HG03064 (cell line): Measurements from ENCODE around the gene MAP3K8.
A peak's percentile ranks its signal among the peaks of the same experiment; 100 is the strongest.
"Not testable (repeated sequence)": the region's sequence is repeated elsewhere in the genome, so short reads cannot be mapped to it uniquely, and the experiment has no call there.

Experiments used
- ATAC-seq: cut with Tn5 transposase; IDR thresholded peaks from one replicate; pipeline ENCODE4 v1.9.1; 2021; ENCODE audit warnings: low read depth; ENCODE audit not compliant: unreplicated experiment

MAP3K8 gene

GRCh38 chr10:30443049-30443448 lies 9.1 kb downstream of the MAP3K8 start:
- ATAC-seq, result no peak

- ATAC-seq, result no peak
These were observed 11.7 kb downstream of the MAP3K8 start for GRCh38 chr10:30445711-30446110.

- ATAC-seq, result no peak
These were observed 13.3 kb downstream of the MAP3K8 start for GRCh38 chr10:30447125-30447799.

- ATAC-seq, result no peak
These were observed 14.1 kb downstream of the MAP3K8 start for GRCh38 chr10:30448092-30448491.

- no peak for ATAC-seq
These were observed 20.0 kb downstream of the MAP3K8 start for GRCh38 chr10:30453764-30454527.

- peak; percentile 15 for ATAC-seq
These were observed 20.9 kb downstream of the MAP3K8 start for GRCh38 chr10:30454744-30455510.

GRCh38 chr10:30455816-30456215 lies 21.8 kb downstream of the MAP3K8 start:
- peak; percentile 61 for ATAC-seq

- ATAC-seq, result peak; percentile 67
These were observed 22.3 kb downstream of the MAP3K8 start for GRCh38 chr10:30456266-30456665.

GRCh38 chr10:30459283-30459682 lies 25.3 kb downstream of the MAP3K8 start:
- no peak for ATAC-seq

- ATAC-seq, result no peak
These were observed 26.1 kb downstream of the MAP3K8 start for GRCh38 chr10:30460121-30460520.

- no peak for ATAC-seq
These were observed 28.5 kb downstream of the MAP3K8 start for GRCh38 chr10:30462513-30462912.

- ATAC-seq, result no peak
These were observed 30.0 kb downstream of the MAP3K8 start for GRCh38 chr10:30463944-30464451.

GRCh38 chr10:30464675-30465074 lies 30.7 kb downstream of the MAP3K8 start:
- ATAC-seq, result no peak

GRCh38 chr10:30466445-30466844 lies 32.5 kb downstream of the MAP3K8 start:
- no peak for ATAC-seq

- ATAC-seq, result no peak
These were observed 33.8 kb downstream of the MAP3K8 start for GRCh38 chr10:30467651-30468338.

- no peak for ATAC-seq
These were observed 38.6 kb downstream of the MAP3K8 start for GRCh38 chr10:30472414-30473155.

- not testable (repeated sequence) for ATAC-seq
These were observed 41.5 kb downstream of the MAP3K8 start for GRCh38 chr10:30475515-30475914.

GRCh38 chr10:30476511-30477155 lies 42.6 kb downstream of the MAP3K8 start:
- no peak for ATAC-seq

- ATAC-seq, result not testable (repeated sequence)
These were observed 45.5 kb downstream of the MAP3K8 start for GRCh38 chr10:30479513-30479912.
